ENCODE results near the gene RHOF.

DNA sequence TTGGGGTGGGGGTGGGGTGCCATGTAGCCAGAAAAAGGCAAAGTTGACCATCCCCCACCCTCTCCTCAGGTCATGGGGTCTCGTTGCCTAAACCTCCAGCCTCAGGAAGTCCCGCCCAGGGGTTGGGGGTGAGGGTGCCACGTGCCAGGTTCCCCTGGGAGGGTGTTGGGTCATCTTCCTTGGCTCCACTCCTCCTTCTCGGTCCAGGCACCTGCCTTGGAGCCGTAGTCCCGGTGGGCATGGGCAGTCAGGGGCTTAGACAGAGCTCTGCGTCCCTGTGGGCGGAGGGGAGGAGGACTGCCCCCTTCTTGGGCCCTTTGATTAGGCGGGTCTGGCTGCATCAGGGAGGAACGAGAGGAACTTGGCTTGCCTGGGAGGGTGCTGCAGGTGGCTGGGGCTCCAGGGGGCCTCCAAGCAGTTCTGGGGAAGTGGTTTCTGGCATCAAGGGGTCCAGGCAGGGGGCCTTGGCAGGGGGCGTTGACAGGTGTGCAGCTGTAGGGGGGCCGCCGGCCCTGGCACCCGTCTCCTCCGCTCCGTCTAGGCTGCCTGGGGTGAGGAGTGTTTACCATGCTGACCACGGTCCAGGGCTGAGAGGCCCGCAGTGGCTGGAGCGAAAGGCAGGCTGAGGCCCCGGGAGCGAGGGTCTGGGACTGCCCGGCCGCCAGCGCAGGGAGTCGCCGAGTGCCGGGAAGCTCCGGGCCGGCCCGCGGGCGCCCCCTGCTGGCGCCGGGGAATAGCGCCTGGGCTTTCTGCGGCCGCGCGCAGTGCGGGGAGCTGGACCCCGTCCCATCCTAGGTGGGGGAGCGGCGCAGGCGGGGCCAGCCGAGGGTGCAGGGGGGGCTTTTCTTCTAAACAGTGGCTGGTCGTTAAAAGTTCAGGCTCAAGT is 18.2 kb upstream of the RHOF start:
- TF ChIP-seq, protein P1, sequence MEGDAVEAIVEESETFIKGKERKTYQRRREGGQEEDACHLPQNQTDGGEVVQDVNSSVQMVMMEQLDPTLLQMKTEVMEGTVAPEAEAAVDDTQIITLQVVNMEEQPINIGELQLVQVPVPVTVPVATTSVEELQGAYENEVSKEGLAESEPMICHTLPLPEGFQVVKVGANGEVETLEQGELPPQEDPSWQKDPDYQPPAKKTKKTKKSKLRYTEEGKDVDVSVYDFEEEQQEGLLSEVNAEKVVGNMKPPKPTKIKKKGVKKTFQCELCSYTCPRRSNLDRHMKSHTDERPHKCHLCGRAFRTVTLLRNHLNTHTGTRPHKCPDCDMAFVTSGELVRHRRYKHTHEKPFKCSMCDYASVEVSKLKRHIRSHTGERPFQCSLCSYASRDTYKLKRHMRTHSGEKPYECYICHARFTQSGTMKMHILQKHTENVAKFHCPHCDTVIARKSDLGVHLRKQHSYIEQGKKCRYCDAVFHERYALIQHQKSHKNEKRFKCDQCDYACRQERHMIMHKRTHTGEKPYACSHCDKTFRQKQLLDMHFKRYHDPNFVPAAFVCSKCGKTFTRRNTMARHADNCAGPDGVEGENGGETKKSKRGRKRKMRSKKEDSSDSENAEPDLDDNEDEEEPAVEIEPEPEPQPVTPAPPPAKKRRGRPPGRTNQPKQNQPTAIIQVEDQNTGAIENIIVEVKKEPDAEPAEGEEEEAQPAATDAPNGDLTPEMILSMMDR (IDR thresholded peaks at IDR 0.05; ENCODE audit: low read depth, low read length, poor library complexity, severe bottlenecking): peak; percentile 95
- TF ChIP-seq EZH2phosphoT487 (IDR thresholded peaks at IDR 0.05; ENCODE audit: borderline replicate concordance, low read length): no peak
